Activated CD4-positive, alpha-beta T cell treated with anti-CD3 and anti-CD28 coated beads for 48 hours (primary cell): ENCODE results near the gene XAB2.
"Not testable (repeated sequence)": the region's sequence is repeated elsewhere in the genome, so short reads cannot be mapped to it uniquely, and the experiment has no call there.

ENCODE experiments used
- DNase-seq: peaks from one replicate; pipeline ENCODE4 v3.0.0-alpha.2; 2020

Gene XAB2

GRCh38 chr19:7611541-7612279 is 17.6 kb downstream of the XAB2 start:
- no peak for DNase-seq

- DNase-seq = no peak
Measured at GRCh38 chr19:7610491-7611240, 18.7 kb downstream of the XAB2 start.

- DNase-seq = no peak
Measured at GRCh38 chr19:7607874-7608560, 21.3 kb downstream of the XAB2 start.

- no peak for DNase-seq
Measured at GRCh38 chr19:7607212-7607873, 22.0 kb downstream of the XAB2 start.

- no peak for DNase-seq
Measured at GRCh38 chr19:7606289-7606688, 23.1 kb downstream of the XAB2 start.

GRCh38 chr19:7605490-7606222 is 23.7 kb downstream of the XAB2 start:
- DNase-seq = peak; percentile 69

- no peak for DNase-seq
Measured at GRCh38 chr19:7603919-7604318, 25.4 kb downstream of the XAB2 start.

- no peak for DNase-seq
Measured at GRCh38 chr19:7602935-7603497, 26.3 kb downstream of the XAB2 start.

GRCh38 chr19:7602240-7602934 is 27.0 kb downstream of the XAB2 start:
- no peak for DNase-seq

- DNase-seq = no peak
Measured at GRCh38 chr19:7600721-7601120, 28.6 kb downstream of the XAB2 start.

GRCh38 chr19:7598180-7598579 is 31.2 kb downstream of the XAB2 start:
- no peak for DNase-seq

- DNase-seq = no peak
Measured at GRCh38 chr19:7597689-7598088, 31.7 kb downstream of the XAB2 start.

- no peak for DNase-seq
Measured at GRCh38 chr19:7596211-7596937, 33.0 kb downstream of the XAB2 start.

- peak; percentile 53 for DNase-seq
Measured at GRCh38 chr19:7595466-7596133, 33.7 kb downstream of the XAB2 start, which contains the start of gene CAMSAP3. Gene CAMSAP3 (plus strand): TSS chr19:7595863. CDS start chr19:7596003, 140 bp downstream.

GRCh38 chr19:7590256-7590655 is 39.1 kb downstream of the XAB2 start:
- no peak for DNase-seq

GRCh38 chr19:7589822-7590221 is 39.5 kb downstream of the XAB2 start:
- DNase-seq = no peak

- no peak for DNase-seq
Measured at GRCh38 chr19:7582446-7582845, 46.9 kb downstream of the XAB2 start.

- no peak for DNase-seq
Measured at GRCh38 chr19:7579182-7579581, 50.2 kb downstream of the XAB2 start.

- DNase-seq = no peak
Measured at GRCh38 chr19:7578127-7578526, 51.2 kb downstream of the XAB2 start.

GRCh38 chr19:7577422-7577821 is 51.9 kb downstream of the XAB2 start:
- DNase-seq = not testable (repeated sequence)
